Measurements from ENCODE around the gene CRACDL.

The CRACDL gene

GRCh38 chr2:98870516-98871158 is 65.4 kb downstream of the CRACDL start:
- no peak for TF ChIP-seq RARB (CRISPR knock-in tag; IDR thresholded peaks at IDR 0.05)
- no peak for TF ChIP-seq ARNTL (CRISPR knock-in tag; IDR thresholded peaks at IDR 0.05; ENCODE audit: borderline replicate concordance, low read depth)
- TF ChIP-seq PPARA (CRISPR knock-in tag; IDR thresholded peaks at IDR 0.05; ENCODE audit: borderline replicate concordance), result no peak
- TF ChIP-seq ESRRG (CRISPR knock-in tag; IDR thresholded peaks at IDR 0.05), result no peak
- no peak for TF ChIP-seq TSHZ2 (CRISPR knock-in tag; IDR thresholded peaks at IDR 0.05)
- TF ChIP-seq CSRNP3 (CRISPR knock-in tag; IDR thresholded peaks at IDR 0.05), result no peak
- no peak for TF ChIP-seq ISL1 (CRISPR knock-in tag; IDR thresholded peaks at IDR 0.05)
- no peak for TF ChIP-seq OSR1 (CRISPR knock-in tag; IDR thresholded peaks at IDR 0.05)
- no peak for TF ChIP-seq BACH2 (CRISPR knock-in tag; IDR thresholded peaks at IDR 0.05; ENCODE audit: borderline replicate concordance)
- TF ChIP-seq ZFP3 (CRISPR knock-in tag; IDR thresholded peaks at IDR 0.05), result no peak
- TF ChIP-seq ZFP30 (CRISPR knock-in tag; IDR thresholded peaks at IDR 0.05), result no peak
- no peak for TF ChIP-seq CREB5 (CRISPR knock-in tag; IDR thresholded peaks at IDR 0.05; ENCODE audit: low read depth)
- TF ChIP-seq CSDC2 (CRISPR knock-in tag; IDR thresholded peaks at IDR 0.05), result no peak
- no peak for ATAC-seq

GRCh38 chr2:98869870-98870269 is 66.2 kb downstream of the CRACDL start:
- TF ChIP-seq PATZ1 (CRISPR knock-in tag; IDR thresholded peaks at IDR 0.05; ENCODE audit: borderline replicate concordance) (no peak), ZFP3 (CRISPR knock-in tag; IDR thresholded peaks at IDR 0.05) (no peak), CSDC2 (CRISPR knock-in tag; IDR thresholded peaks at IDR 0.05) (no peak)
- ATAC-seq, result no peak

- no peak for ATAC-seq
- no peak for TF ChIP-seq PPARA (CRISPR knock-in tag; IDR thresholded peaks at IDR 0.05; ENCODE audit: borderline replicate concordance)
Measured at GRCh38 chr2:98869272-98869641, 66.8 kb downstream of the CRACDL start.

- no peak for ATAC-seq
- TF ChIP-seq ZFP3 (CRISPR knock-in tag; IDR thresholded peaks at IDR 0.05) (no peak), ZNF8 (CRISPR knock-in tag; IDR thresholded peaks at IDR 0.05) (no peak), SNAI2 (CRISPR knock-in tag; IDR thresholded peaks at IDR 0.05) (no peak), ARNTL (CRISPR knock-in tag; IDR thresholded peaks at IDR 0.05; ENCODE audit: borderline replicate concordance, low read depth) (no peak), CSDC2 (CRISPR knock-in tag; IDR thresholded peaks at IDR 0.05) (no peak), GLIS3 (CRISPR knock-in tag; IDR thresholded peaks at IDR 0.05) (no peak), POU6F1 (CRISPR knock-in tag; IDR thresholded peaks at IDR 0.05; ENCODE audit: borderline replicate concordance, low read depth) (no peak), TOX (CRISPR knock-in tag; IDR thresholded peaks at IDR 0.05; ENCODE audit: borderline replicate concordance) (no peak)
Measured at GRCh38 chr2:98868548-98869271, 67.3 kb downstream of the CRACDL start.

All from SK-N-SH treated with all-trans-retinoic acid at 6 μM for 48 hours (cell line).